ENCODE results near the gene ALK. TPM values are rescaled to one million over a fixed set of nuclear protein-coding genes. Genes with fewer than 3 reads are reported as not detected.

ALK gene
- total RNA-seq, 2 donors from 2014 or later = under 0.01 to 0.26 TPM

DNA sequence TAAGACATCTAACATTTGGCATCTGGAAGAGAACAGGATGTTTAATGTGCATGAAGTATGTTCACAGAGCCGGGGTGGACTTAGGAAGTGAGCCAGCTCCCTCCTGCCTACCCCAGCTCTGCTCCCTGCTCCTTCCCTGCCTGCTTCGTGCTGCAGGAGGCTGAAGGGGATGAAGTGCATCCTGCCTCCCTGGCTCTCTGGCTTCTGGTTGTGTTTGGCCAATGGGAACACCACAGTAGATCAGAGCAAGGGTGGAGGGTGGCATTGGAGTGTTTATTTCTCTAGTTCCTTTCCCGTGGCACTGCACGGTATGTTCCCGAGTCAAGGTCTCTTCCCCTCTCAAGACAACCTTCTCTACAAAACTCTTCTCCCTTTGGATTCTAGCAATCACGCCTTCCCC is 426.3 kb downstream of the ALK start:
- 74 to 79% methylated on average over 6 of the region's 6 CpGs for WGBS, 2 donors
- no peak for ATAC-seq
- Histone ChIP-seq H3K27ac (no peak overlapping the region), H3K27me3 (no peaks in the 10 kb centered on the region), H3K4me1 (peaks cover 1% of the 10 kb centered on the region), H3K4me3 (no peak overlapping the region), H3K36me3 (replicated peaks in 1 of 2; ENCODE audit: insufficient read depth in 1 of 2, low read depth in 2 of 2) (no peaks in the 10 kb centered on the region), H3K9me3 (no peaks in the 10 kb centered on the region)
- no peak for TF ChIP-seq CTCF (IDR thresholded peaks at IDR 0.05)
- TF ChIP-seq POLR2A (IDR thresholded peaks at IDR 0.05) = no peak
- no peak for DNase-seq
- intact Hi-C loops (cut with DNase I) = no loop called here

DNA sequence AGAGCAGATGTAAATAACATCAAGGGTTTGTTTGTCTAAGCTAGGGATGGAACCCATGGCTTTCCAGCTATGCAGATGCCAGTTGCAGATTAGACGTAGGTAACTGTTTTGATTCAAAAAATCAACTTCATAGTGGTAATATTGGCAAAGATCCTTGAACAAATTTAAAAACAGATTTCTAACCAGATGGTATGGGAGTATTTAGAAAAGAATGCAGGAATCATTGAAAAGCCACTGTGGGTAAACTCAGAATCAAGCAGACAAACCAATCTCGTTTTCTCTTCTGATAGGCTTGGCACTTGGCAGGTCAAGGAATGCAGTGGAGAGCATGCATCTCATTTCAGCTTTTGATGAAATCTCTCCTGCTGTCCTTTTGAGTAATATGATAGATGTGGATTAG is 428.7 kb downstream of the ALK start:
- ATAC-seq (no peak), DNase-seq (no peak)
- Histone ChIP-seq H3K9me3 (no peaks in the 10 kb centered on the region), H3K36me3 (replicated peaks in 1 of 2; ENCODE audit: insufficient read depth in 1 of 2, low read depth in 2 of 2) (no peaks in the 10 kb centered on the region), H3K4me3 (no peak overlapping the region), H3K4me1 (peaks cover 4% of the 10 kb centered on the region), H3K27ac (no peak overlapping the region), H3K27me3 (no peaks in the 10 kb centered on the region)
- 55 to 57% methylated on average over 2 of the region's 2 CpGs for WGBS, 2 donors
- intact Hi-C loops (cut with DNase I) = no loop called here
- TF ChIP-seq CTCF (IDR thresholded peaks at IDR 0.05) (no peak), POLR2A (IDR thresholded peaks at IDR 0.05) (no peak)

DNA sequence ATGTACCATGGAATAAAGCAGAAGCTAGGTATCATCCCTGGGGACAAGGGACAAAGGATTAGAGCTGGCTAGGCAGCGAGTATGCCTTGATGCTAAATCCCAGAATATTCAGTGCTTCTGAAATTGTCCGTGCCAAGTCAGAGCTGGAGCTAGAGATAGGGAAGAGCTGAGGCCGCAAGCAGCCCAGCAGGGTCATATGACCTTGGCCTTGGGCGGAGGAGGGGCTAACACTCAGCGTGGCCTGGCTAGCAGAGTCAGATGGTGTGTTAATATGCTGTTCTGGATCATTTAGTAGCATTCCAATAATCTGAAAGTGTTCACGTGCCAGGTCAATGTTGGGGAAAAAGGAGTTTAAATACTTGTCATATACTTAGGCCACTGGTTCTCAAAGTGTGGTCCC is 431.3 kb downstream of the ALK start:
- no peak for TF ChIP-seq POLR2A (IDR thresholded peaks at IDR 0.05)
- no peak for TF ChIP-seq CTCF (IDR thresholded peaks at IDR 0.05)
- no peak overlapping the region for H3K27ac ChIP-seq
- peaks cover 4% of the 10 kb centered on the region for H3K4me1 ChIP-seq
- no peaks in the 10 kb centered on the region for H3K36me3 ChIP-seq (replicated peaks in 1 of 2; ENCODE audit: insufficient read depth in 1 of 2, low read depth in 2 of 2)
- WGBS, 2 donors = 55 to 60% methylated on average over 6 of the region's 6 CpGs
- no peaks in the 10 kb centered on the region for H3K27me3 ChIP-seq
- no peaks in the 10 kb centered on the region for H3K9me3 ChIP-seq
- ATAC-seq = no peak
- no peak for DNase-seq
- no peak overlapping the region for H3K4me3 ChIP-seq
- intact Hi-C loops (cut with DNase I) = no loop called here

- intact Hi-C loops (cut with DNase I) = no loop called here
- no peaks in the 10 kb centered on the region for H3K36me3 ChIP-seq (replicated peaks in 1 of 2; ENCODE audit: insufficient read depth in 1 of 2, low read depth in 2 of 2)
- H3K27me3 ChIP-seq = no peaks in the 10 kb centered on the region
- no peak overlapping the region for H3K27ac ChIP-seq
- no peak overlapping the region for H3K4me3 ChIP-seq
- ATAC-seq (no peak), DNase-seq (no peak)
- H3K9me3 ChIP-seq = no peaks in the 10 kb centered on the region
- peaks cover 4% of the 10 kb centered on the region for H3K4me1 ChIP-seq
- 92 to 95% methylated on average over 1 of the region's 1 CpG for WGBS, 2 donors
- TF ChIP-seq CTCF (IDR thresholded peaks at IDR 0.05) (no peak), POLR2A (IDR thresholded peaks at IDR 0.05) (no peak)
Measured at GRCh38 chr2:29489568-29489967, 431.8 kb downstream of the ALK start.

- H3K4me3 ChIP-seq = no peak overlapping the region
- DNase-seq (no peak), ATAC-seq (no peak)
- H3K4me1 ChIP-seq = peaks cover 4% of the 10 kb centered on the region
- TF ChIP-seq CTCF (IDR thresholded peaks at IDR 0.05) (no peak), POLR2A (IDR thresholded peaks at IDR 0.05) (no peak)
- H3K9me3 ChIP-seq = no peaks in the 10 kb centered on the region
- 46 to 53% methylated on average over 4 of the region's 4 CpGs for WGBS, 2 donors
- H3K36me3 ChIP-seq (replicated peaks in 1 of 2; ENCODE audit: insufficient read depth in 1 of 2, low read depth in 2 of 2) = no peaks in the 10 kb centered on the region
- H3K27me3 ChIP-seq = no peaks in the 10 kb centered on the region
- intact Hi-C loops (cut with DNase I) = no loop called here
- no peak overlapping the region for H3K27ac ChIP-seq
Measured at GRCh38 chr2:29487967-29488555, 433.3 kb downstream of the ALK start.
